B cell (primary cell): ENCODE measurements around the gene CNTN4.

Source experiments
- CTCF ChIP-seq: fragments of 200-600 bp; IDR thresholded peaks from one replicate; pipeline ENCODE4 v1.8.0; 2022; ENCODE audit warnings: antibody characterized with exemption, mild to moderate bottlenecking
- EZH2 ChIP-seq: IDR thresholded peaks from 2 replicates; pipeline ENCODE4 v1.6.1; 2012; ENCODE audit warnings: borderline replicate concordance, low read depth, mild to moderate bottlenecking, moderate library complexity, low read length; ENCODE audit not compliant: insufficient read depth, poor library complexity, severe bottlenecking

GRCh38 chr3:2772803-2773202, 674.1 kb downstream of the CNTN4 start:
- no peak for TF ChIP-seq CTCF
- no peak for TF ChIP-seq EZH2
